Measurements from ENCODE around the gene COA1.
"Not testable (repeated sequence)": the region's sequence is repeated elsewhere in the genome, so short reads cannot be mapped to it uniquely, and the experiment has no call there.

COA1 gene

DNA sequence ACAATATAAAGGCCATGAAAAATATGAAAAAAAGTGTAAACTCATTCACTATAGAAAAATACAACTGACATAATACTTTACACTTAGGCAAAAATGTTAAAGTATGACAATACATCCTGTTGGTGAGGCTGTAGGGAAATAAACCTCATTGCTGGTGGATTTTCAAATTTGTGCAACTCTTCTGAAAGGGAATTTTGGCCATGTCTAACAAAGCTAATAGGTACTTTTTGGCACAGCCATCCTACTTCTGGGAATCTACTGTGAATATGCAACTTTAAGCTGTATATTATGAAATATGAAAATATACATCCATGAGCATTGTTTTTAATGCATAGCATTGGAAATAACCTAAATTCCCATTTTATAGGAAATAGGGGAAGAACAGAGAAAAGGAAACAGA is 13.4 kb upstream of the COA1 start:
- TF ChIP-seq, protein P1, sequence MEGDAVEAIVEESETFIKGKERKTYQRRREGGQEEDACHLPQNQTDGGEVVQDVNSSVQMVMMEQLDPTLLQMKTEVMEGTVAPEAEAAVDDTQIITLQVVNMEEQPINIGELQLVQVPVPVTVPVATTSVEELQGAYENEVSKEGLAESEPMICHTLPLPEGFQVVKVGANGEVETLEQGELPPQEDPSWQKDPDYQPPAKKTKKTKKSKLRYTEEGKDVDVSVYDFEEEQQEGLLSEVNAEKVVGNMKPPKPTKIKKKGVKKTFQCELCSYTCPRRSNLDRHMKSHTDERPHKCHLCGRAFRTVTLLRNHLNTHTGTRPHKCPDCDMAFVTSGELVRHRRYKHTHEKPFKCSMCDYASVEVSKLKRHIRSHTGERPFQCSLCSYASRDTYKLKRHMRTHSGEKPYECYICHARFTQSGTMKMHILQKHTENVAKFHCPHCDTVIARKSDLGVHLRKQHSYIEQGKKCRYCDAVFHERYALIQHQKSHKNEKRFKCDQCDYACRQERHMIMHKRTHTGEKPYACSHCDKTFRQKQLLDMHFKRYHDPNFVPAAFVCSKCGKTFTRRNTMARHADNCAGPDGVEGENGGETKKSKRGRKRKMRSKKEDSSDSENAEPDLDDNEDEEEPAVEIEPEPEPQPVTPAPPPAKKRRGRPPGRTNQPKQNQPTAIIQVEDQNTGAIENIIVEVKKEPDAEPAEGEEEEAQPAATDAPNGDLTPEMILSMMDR (IDR thresholded peaks at IDR 0.05; ENCODE audit: control extremely low read depth, extremely low read depth, low read depth, missing control alignments): no peak
- no peak for DNase-seq (ENCODE audit: extremely low spot score)
- POLR2A ChIA-PET: no interaction called here
- CTCF ChIA-PET: no interaction called here

DNA sequence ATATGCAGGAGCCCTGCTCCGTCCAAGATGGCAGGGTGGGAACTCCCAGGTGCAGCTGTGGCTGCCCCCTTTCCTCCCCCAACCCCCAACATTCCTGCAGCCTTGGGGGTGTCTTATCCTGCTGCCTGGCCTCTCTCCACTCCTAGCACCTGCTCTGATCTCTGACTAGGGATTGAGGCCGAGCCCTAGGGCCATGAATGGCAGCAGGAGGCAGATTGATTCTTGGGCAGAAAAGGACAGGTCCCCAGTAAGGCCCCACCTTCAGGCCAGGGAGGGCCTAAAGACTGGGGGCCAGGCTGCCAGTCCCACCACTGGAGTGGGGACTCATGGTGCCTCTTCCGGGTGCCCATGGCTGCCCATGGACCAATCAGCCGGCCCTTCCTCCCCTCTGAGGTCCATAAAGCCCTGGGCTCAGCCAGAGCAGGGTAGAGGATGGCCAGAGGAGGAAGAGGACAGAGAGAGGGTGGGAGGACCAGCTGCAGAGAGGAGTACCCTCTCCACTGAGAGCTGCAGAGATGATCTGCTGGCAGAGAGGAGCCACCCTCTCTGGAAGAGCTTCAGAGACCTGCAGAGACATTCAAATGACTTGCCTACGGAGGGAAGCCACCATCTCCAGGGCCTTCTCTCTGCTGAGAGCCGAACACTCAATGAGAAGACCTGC is 8.3 kb upstream of the COA1 start:
- ChIA-PET POLR2A (interaction anchor here (0.8 kb wide), 1 partner anchor 155 kb away, joined by 3 read pairs; the partner anchor contains the start of gene STK17A), CTCF (interaction anchor here (0.8 to 5.4 kb wide), 8 partner anchors 8 to 157 kb away, joined by 3 to 39 read pairs (median 5); partner anchors contain the start of genes COA1 and STK17A)

DNA sequence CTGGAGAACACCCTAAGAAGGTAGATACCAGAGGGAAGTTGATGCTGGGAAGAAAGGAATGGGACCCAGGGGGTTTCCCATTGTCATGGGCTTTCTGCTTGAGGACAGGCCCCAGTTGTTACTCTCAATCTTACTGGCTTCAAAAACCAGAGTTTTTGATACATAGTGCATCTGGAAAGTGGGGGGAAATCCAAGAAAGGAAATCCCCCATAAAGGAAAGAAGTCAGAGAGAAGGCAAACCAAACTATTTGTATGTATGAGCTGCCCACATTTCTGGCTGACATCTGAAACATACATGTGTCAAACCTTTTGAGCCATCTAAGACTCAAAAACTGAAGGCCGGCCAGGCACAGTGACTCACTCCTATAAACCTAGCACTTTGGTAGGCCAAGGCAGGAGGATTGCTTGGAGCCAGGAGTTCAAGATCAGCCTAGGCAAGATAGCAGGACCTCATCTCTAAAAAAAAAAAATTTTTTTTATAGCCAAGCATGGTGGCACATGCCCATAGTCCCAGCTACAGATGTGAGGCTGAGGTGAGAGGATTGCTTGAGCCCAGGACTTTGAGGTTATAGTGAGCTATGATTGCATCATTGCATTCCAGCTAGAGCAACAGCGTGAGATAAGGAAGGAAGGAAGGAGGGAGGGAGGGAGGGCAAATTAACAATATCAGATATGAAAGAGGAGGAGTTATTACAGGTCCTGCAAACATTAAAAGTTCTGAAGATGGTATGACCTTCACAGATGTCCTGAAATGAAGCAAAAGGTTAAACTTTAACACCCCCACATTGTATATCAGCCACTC is 6.7 kb upstream of the COA1 start:
- ChIA-PET CTCF (interaction anchor here (0.9 to 5.4 kb wide), 12 partner anchors 10 to 154 kb away, joined by 3 to 39 read pairs (median 5); partner anchors contain the start of genes BLVRA and STK17A), POLR2A (interaction anchor here (0.7 to 0.9 kb wide), 3 partner anchors 13 to 99 kb away, joined by 3 to 6 read pairs (median 4); no protein-coding TSS in a partner anchor)
- DNase-seq (ENCODE audit: extremely low spot score): peak; percentile 50
- TF ChIP-seq, protein P1 (IDR thresholded peaks at IDR 0.05; ENCODE audit: control extremely low read depth, extremely low read depth, low read depth, missing control alignments): no peak

More for the DNA sequence above, 8.3 kb upstream of the COA1 start:
- TF ChIP-seq, protein P1 (IDR thresholded peaks at IDR 0.05; ENCODE audit: control extremely low read depth, extremely low read depth, low read depth, missing control alignments): no peak
- no peak for DNase-seq (ENCODE audit: extremely low spot score)

DNA sequence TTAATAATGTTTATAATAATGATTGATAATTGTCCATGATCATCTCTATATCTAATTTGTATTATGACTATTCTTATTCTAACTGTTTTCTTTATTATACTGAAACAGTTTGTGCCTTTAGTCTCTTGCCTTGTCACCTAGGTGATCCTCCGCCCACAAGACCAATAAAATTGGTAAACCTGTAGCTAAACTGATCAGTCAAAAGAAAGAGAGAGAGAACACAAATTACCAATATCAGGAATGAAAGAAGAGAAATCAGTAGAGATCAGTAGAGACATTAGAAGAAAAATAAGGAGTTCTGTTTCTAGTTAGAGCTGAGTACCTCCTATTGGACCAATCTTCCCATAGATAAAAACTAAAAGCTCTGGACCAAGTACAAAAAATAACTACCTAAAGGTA is 6.1 kb upstream of the COA1 start:
- DNase-seq (ENCODE audit: extremely low spot score): no peak
- TF ChIP-seq, protein P1 (IDR thresholded peaks at IDR 0.05; ENCODE audit: control extremely low read depth, extremely low read depth, low read depth, missing control alignments): no peak
- POLR2A ChIA-PET: interaction anchor here (0.7 to 0.8 kb wide), 2 partner anchors 13 to 27 kb away, joined by 3 to 6 read pairs; no protein-coding TSS in a partner anchor
- CTCF ChIA-PET: interaction anchor here (0.9 to 5.4 kb wide), 10 partner anchors 11 to 153 kb away, joined by 3 to 39 read pairs (median 4); partner anchors contain the start of genes BLVRA and STK17A

DNA sequence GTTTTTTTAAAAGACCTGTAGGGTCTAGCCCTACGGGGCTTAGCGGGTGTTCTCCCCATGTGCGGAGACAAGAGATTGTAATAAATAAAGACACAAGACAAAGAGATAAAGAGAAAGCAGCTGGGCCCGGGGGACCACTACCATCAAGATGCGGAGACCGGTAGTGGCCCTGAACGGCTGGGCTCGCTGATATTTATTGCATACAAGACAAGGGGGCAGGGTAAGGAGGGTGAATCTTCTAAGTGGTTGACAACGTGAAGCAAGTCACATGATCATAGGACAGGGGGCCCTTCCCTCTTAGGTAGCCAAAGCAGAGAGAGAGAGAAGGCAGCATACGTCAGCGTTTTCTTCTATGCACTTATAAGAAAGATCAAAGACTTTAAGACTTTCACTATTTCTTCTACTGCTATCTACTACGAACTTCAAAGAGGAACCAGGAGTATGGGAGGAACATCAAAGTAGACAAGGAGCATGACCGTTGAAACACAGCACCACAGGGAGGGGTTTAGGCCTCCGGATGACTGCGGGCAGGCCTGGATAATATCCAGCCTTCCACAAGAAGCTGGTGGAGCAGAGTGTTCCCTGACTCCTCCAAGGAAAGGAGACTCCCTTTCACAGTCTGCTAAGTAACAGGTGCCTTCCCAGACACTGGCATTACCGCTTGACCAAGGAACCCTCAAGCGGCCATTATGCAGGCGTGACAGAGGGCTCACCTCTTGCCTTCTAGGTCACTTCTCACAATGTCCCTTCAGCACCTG is 5.4 kb upstream of the COA1 start:
- CTCF ChIA-PET: interaction anchor here (1.0 to 5.4 kb wide), 10 partner anchors 11 to 152 kb away, joined by 3 to 39 read pairs (median 7); partner anchors contain the start of gene STK17A
- DNase-seq (ENCODE audit: extremely low spot score); POLR2A ChIA-PET: not testable (repeated sequence)

DNA sequence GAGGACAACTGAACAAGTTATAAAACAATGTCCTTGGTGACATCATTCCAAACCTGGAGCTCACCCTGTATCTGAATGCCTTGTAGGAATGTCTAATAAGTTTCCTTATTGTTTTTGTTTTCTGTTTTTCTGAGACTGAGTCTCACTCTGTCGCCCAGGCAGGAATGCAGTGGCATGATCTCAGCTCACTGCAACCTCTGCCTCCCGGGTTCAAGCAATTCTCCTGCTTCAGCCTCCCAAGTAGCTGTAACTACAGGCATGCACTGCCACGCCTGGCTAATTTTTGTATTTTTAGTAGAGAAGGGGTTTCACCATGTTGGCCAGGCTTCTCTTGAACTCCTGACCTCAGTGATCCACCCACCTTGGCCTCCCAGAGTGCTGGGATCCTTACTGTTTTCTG is 2.2 kb upstream of the COA1 start:
- DNase-seq (ENCODE audit: extremely low spot score); POLR2A ChIA-PET: not testable (repeated sequence)
- CTCF ChIA-PET: interaction anchor here (1.4 to 3.1 kb wide), 5 partner anchors 10 to 149 kb away, joined by 3 to 26 read pairs (median 15); partner anchors contain the start of gene STK17A

DNA sequence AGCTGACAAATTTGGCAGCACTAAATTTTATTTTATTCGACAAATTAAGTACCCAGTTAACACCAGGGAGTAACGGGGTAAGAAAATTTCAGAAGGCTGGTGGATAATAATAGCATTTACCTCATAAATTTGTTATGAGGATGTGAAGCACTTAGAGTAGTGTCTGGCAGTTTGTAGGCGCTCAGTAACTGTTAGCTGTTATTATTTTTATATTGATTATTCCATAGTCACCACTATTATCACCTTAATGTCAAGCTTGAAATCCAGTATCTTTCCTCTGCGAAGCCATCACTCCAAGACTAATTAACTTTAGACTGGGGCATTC is 563 bp upstream of the COA1 start:
- POLR2A ChIA-PET: interaction anchor here (0.9 kb wide), 2 partner anchors 143 to 147 kb away, joined by 3 read pairs; partner anchors contain the start of gene STK17A
- CTCF ChIA-PET: interaction anchor here (0.9 to 3.1 kb wide), 8 partner anchors 8 to 147 kb away, joined by 4 to 26 read pairs (median 7); partner anchors contain the start of gene STK17A
- TF ChIP-seq, protein P1 (IDR thresholded peaks at IDR 0.05; ENCODE audit: control extremely low read depth, extremely low read depth, low read depth, missing control alignments): no peak
- no peak for DNase-seq (ENCODE audit: extremely low spot score)

Measured in GM10248 (cell line).